GM18867 (cell line): Measurements from ENCODE around the gene XYLT1.
"Not testable (repeated sequence)": the region's sequence is repeated elsewhere in the genome, so short reads cannot be mapped to it uniquely, and the experiment has no call there.

Source experiments
- ATAC-seq: cut with Tn5 transposase; IDR thresholded peaks from one replicate; pipeline ENCODE4 v1.9.1; 2021; ENCODE audit warnings: mild to moderate bottlenecking, moderate library complexity; ENCODE audit not compliant: unreplicated experiment

XYLT1 gene

DNA sequence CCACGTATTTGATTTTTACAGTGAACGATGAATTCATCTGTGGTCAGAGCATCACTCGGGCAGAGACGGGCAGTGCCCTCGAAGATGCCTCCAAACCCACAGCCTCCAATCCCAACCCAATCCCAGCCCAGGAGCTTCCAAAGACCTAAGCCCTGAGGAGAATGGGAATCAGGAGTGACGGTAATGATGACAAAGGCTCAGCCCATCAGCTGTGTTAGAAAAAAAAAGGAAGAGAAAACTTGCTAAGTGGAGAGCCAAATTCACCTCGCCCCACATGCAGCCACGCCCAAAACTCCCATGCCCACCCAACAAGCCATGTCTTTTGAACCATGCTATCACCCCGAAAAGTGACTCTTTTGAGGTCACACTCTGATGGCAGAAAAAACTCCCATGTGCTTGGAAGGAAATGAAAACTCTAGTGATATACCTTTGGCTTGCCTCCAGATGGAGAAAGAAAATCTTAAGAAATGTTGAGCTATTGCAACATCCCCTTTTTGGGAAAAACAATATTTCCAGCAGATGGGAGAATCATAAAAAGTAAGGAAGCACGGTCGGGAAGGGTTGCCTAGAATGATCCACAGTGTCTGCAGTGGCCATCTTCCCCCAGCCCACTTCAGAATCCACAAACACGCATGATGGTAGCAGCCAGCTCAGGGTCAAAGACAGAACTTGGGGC is 37.7 kb downstream of the XYLT1 start:
- ATAC-seq: no peak

- no peak for ATAC-seq
Observed at GRCh38 chr16:17431968-17432625, 38.7 kb downstream of the XYLT1 start.

- ATAC-seq: no peak
Observed at GRCh38 chr16:17431012-17431411, 39.7 kb downstream of the XYLT1 start.

- no peak for ATAC-seq
Observed at GRCh38 chr16:17426451-17426850, 44.3 kb downstream of the XYLT1 start.

- no peak for ATAC-seq
Observed at GRCh38 chr16:17424771-17425170, 46.0 kb downstream of the XYLT1 start.

GRCh38 chr16:17423221-17423620 is 47.5 kb downstream of the XYLT1 start:
- no peak for ATAC-seq

DNA sequence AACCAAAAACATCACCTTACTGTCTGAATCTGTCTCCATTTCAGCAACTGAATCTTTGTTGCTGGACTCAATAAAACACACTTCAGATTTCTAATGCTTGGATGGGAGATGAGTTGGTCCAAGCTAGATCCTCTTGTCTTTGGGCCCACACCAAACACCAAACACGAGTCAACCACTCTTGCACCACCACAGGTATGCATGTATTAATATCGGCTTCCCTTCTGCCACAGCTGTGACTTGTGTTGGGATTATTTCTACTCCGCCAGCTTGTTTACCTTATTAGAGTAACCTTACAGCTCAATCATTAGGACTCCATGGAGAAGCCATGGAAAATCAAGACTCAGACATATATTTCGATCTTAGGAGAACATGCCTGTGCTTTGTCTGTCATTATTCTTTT is 49.9 kb downstream of the XYLT1 start:
- no peak for ATAC-seq

DNA sequence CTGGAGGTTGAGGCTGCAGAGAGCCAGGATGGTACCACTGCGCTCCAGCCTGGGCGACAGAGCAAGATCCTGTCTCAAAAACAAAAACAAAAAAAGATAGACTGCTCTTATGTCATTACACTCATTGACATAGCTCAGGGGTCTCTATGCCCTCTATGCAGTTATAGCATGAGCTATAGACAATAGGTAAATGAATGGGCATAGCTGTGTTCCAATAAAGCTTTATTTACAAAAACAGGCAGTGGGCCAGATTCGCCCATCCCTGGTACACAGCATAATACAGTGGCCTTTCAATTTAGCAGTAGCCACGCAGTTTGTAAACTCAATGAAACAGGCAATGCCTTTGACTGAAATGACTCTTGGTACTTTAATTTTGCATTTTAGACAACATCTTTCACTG is 51.5 kb downstream of the XYLT1 start:
- ATAC-seq: no peak

- no peak for ATAC-seq
Observed at GRCh38 chr16:17417740-17418139, 53.0 kb downstream of the XYLT1 start.

DNA sequence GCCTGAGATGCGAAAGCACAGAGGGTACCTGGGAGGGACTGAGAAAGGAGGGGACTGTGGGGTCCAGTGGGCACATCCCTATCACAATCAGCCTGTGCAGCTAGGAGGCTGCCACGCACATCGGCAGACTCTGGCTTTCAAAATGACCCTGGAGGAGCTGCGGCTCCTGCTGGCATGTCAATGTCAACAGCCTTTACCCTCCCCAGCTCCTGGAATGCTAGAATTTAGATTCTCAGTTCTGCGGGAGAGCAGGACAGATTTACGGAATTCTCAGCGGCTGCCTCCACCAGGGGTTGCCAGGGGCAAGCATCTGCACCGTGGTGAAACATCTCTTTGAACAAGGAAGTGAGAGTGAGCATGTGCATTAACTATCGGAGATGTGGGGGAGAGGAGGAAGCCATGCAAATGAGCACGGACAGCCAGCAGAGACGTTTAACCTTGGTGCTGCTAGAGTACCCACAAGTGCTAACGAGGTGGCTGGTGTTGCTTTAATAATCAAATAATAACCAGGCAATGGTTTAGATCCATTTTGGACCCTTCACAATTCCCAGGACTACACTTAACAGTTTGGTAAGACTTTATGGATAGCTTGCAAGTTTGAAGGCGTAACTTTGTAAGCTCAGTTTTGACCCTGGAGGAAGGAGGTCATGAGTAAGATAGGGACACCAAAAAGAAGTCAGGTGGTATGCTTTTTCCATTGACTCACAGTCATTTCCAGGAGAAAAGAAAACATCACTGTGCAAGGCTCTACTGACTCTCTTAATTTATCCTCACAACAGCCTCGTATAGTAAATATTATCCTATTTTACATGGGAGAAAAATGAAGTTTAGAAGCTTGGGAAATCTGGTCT is 54.1 kb downstream of the XYLT1 start:
- ATAC-seq: peak; percentile 98

DNA sequence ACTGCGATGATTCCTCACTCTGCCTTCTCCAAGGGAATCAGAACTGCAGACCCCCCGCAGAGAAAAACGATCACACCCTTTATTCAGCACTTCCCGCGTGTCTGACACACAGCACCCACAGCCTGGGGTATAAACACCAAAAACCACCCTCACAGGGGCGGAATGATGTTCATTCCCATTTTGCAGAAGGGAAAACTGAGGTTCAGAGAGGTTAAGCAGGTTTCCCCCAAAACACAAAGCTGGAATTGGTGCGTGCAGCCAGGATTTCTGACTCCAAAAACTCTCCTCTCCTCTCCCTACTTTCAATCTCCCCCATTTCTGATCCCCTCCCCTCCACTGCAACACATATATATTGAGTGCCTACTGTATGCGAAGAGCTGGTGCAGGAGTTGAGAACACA is 55.8 kb downstream of the XYLT1 start:
- no peak for ATAC-seq

DNA sequence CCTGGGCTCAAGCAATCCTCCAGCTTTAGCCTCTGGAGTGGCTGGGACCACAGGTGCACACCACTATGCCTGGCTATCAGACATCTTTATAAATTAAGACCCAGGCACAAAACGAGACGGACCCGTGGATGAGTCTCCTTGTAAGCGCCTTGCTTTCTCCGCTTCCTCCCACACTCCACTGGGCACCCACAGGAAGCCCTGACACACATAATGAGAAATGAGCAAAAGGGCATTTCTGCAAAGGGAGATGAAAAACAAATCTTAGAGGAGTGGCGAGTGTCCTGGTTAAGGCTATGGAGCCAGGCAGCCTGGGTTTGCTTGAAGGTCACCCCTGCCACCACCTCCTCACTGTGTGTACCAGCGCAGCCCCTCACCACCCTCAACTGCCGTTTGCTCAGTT is 56.3 kb downstream of the XYLT1 start:
- ATAC-seq: no peak

DNA sequence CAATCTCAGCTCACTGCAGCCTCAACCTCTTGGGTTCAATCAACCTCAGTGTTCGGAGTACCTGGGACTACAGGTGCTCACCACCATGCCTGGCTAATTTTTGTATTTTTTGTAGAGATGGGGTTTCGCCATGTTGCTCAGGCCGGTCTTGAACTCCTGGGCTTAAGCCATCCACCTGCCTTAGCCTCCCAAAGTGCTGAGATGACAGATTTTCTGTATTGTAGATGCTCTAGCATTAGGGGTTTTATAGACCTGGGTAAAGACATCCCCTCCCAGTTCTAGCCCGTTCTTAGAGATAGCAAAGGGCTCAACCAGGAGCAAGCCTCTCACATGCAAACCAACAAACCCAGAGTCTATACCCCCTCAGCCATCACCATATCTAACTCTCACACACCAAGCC is 57.3 kb downstream of the XYLT1 start:
- ATAC-seq: no peak

DNA sequence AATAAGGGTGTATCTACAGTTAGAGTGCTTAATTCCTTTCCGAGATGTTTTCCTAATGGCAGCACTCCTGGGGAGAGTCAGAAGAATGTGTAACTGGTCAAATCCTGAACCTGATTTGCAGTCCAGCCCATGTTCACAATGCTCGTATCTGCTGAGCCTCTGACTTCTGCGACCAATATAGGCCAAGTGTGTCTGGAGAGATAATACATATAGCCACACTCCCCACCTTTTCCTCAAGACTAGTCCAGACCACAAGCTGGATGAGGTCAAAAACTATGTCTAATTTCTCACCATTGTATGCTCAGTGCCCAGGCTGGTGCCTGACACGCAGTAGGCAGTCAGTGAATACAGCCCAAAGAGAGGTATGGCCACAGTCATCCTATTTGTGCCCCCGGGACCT is 58.0 kb downstream of the XYLT1 start:
- no peak for ATAC-seq

GRCh38 chr16:17412221-17412620 is 58.5 kb downstream of the XYLT1 start:
- no peak for ATAC-seq

GRCh38 chr16:17411263-17411662 is 59.5 kb downstream of the XYLT1 start:
- no peak for ATAC-seq

- not testable (repeated sequence) for ATAC-seq
Observed at GRCh38 chr16:17410316-17410715, 60.4 kb downstream of the XYLT1 start.

GRCh38 chr16:17409894-17410293 is 60.9 kb downstream of the XYLT1 start:
- no peak for ATAC-seq

GRCh38 chr16:17408955-17409441 is 61.8 kb downstream of the XYLT1 start:
- peak; percentile 76 for ATAC-seq

DNA sequence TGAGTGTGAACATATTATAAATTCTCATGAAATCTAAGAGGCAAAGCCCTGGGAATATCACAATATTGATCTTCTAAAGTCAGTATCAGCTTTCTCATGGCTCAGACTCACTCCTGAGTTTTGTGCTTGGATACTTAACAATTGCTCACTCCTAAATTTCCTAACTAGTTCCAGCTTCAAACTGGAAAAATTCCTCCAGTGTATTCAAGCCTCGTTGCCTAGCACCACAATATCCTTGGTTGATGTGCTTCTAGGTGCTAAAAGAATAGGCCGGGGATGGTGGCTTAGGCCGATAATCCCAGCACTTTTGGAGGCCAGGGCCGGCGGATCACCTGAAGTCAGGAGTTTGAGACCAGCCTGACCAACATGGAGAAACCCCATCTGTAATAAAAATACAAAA is 62.5 kb downstream of the XYLT1 start:
- no peak for ATAC-seq

DNA sequence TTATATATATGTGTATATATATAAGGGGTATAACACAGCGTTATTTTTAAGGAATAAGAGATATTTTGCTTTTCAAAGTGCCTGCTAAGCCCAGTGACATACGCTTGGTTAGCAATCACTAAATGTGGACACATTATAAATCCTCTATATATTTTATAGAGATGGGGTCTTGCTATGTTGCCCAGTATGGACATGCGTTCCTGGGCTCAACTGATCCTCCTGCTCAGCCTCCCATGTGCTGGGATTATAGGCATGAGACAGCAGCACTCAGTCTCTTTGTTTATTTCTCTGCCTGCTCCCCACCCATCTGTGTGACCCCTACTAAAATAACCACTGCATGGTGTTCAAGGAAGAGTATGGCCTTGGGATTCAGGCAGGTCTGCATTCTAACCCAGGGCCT is 63.4 kb downstream of the XYLT1 start:
- ATAC-seq: no peak
